Cortex of kidney (tissue), 1 donor: ENCODE measurements around the gene LTBR.
"Not testable (repeated sequence)": the region's sequence is repeated elsewhere in the genome, so short reads cannot be mapped to it uniquely, and the experiment has no call there.

ENCODE experiments used
- DNase-seq: peaks from one replicate; lab custom pipeline; 2025; lab: John Stamatoyannopoulos, UW

Gene LTBR

DNA sequence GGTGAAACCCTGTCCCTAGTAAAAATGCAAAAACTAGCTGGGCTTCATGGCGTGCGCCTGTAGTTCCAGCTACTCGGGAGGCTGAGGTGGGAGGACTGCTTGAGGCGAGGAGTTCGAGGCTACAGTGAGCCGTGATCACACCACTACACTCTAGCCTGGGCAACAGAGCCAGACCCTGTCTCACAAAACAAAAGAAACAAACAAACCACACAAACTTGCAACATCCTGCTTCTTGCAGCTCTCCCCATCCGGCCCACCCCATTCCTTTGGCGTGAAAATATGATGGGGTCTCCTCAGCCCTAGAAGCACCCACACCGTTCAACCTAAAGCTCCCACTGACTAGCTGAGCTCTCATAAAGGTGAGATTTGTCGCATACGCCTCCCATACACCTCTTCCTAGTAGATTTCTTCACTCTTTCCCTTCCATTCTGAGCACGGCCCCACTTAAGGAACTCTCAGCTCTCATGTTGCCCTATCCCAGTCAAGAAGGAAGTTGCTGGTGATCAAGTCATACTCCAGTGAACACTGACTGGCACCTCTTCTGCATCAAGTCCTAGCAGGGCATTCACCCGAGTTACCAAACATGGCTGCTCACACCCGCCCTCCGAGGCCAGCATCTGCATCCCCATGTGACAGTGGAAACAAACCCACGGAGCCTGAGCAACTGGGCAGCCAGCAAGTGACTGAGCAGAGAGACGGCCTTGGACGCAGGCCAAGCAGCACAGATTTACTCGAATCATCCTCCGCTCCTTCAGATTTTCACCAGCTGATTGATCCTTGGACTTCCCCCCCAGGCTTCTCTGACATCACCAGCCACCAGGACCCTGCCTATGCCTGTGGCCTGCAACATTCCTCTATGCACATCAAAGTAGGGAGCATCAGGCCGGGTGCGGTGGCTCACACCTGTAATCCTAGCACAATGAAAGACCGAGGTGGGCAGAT is 41.9 kb downstream of the LTBR start:
- DNase-seq, result no peak

DNA sequence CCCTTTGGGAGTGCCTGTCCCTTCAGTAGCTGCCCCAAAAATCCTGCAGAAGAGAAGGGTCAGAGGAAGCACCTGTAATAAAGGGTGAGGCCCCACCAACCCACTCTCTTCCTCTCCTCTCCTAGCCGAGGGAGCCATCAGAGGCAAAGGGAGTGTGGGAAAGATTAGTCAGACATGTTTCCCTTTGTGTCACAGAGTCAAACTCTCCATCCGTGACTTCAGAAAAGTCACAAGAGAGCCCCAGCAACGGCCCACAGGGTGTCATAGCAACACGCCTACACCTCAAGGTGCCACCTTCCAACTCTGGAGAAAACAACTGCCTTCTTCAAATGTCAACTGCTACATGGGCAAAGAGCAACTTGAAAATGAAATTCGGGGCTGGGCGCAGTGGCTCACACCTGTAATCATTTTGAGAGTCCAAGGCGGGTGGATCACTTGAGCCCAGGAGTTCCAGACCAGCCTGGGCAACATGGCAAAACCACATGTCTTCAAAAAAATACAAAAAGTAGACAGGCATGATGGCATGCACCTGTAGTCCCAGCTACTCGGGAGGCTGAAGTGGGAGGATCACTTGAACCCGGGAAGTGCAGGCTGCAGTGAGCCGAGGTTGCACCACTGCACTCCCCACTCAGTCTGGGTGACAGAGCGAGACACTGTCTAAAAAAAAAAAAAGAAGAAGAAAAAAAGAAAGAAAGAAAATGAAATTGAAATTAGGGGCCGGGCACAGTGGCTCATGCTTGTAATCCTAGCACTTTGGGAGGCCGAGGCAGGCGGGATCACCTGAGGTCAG is 43.1 kb downstream of the LTBR start:
- no peak for DNase-seq

DNA sequence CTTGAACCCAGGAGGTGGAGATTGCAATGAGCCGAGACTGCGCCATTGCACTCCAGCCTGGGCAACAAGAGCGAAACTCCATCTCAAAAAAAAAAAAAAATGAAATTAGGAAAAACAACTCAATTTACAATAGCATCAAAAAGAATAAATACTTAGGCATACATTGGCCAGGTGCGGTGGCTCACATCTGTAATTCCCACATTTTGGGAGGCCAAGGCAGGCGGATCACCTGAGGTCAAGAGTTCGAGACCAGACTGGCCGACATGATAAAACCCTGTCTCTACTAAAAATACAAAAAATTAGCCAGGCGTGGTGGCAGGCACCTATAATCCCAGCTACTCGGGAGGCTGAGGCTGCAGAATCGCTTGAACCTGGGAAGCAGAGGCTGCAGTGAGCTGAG is 43.8 kb downstream of the LTBR start:
- DNase-seq, result not testable (repeated sequence)

DNA sequence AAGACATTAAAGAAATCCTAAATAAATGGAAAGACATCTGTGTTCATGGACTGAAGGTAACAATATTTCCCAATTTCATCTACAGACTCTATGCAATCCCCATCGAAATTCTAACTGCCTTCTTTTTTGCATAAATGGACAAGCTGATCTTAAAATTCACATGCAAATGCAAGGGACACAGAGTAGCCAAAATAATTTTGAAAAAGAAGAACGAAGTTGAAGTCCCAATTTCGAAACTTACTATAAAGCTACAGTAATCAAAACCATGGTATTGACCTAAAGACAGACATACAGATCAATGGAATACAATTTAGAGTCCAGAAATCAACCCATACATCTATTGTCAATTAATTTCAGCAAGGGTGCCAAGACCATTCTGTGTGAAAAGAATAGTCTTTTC is 44.4 kb downstream of the LTBR start:
- no peak for DNase-seq

DNA sequence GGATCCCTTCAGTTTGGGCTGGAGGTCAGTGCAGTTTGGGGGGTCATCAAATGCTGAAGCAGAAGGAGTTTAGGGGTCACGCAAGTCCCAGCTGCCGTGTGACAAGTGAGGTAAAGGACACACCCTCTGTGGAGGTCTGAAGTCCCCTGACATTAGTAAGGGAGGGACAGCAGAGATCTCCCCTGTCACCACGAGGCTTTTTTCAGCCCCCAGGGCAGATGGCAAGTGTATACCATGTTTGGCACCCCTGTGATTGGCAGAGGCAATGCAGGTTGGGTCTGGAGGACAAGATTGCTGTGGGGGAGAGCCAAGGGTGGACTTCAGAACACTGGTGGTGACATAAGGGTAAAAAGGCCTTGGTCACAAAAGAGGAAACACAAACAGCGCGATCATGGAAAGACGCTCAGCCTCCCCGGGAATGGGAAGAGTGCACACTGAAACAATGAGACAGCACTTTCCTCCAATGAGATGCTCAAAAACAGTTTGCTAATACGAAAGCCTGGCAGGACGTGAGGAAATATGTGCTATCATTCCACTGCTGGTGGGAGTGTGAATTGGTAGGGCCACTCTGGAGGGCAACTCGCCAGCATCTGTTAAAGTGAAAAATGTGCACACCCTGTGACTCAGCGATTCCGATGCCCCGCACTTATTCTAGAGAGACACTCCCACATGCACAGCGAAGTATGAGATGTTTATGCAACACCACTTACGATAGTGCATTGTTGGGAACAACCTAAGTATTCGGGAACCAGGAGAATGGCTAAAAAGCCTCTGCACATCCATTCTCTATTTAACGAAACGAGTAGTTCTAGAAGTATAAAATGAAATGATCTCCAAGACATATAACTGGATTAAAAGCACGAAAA is 46.4 kb downstream of the LTBR start:
- no peak for DNase-seq

DNA sequence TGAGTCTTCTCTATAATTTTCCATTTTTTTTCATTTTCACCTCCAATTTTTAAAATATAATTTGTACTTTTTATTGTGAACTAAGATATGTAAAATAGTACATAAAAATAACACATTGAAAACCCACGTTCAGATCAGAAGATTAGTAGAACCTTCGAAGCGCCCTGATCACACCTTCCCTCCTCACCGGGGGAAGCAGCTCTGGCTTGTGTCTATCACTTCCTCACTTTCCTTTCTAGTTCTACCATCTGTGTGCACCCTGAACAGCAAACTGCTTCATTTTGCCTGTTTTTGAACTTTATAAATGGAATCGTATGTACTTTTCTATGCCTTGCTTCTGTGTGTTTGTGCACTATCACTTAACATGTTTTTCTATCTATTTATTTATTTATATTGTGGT is 49.0 kb downstream of the LTBR start:
- no peak for DNase-seq

DNA sequence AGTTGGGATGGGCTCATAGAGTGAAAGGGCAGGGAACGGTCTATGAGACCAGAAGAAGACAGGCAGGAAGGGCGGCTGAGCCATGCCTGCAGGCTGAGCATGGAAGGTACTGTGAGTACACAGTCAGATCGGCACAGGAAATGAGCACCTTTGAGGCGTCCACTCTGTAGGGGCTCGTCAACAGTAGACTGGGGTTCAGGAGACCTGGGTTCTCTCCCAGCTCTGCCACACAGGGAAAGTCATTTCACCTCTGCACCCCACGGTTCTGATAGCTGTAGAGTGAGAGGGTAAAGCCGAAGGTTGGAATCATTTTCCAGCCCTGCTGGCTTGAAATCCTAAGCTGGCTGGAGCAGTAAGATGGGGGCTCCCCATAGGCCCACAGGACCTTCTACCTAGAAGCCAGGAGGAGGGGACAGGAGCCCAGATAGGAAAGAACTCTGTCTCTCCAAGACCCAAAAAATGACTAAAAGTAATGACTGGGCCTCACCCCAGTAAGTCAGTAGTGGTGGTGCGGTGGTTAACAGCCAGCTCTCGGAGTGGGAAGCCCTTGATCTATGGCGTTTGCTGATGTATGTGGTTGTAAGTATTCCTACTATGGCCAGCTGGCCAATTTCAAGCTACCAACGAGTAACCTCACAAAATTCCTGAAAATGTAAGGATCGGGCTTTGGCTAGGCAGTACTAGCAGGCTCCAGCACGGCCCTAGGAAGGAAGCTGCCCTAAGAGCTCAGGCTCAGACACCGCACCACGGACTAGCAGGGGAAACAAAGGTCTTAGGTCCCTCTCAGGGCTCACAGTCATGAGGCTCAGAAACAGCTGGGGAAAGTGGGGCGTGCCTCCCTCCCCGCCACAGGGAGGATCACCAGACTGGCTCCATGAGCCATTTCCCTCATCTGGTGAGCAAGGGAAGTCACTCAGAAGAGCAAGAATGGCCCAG is 50.5 kb downstream of the LTBR start:
- no peak for DNase-seq

DNA sequence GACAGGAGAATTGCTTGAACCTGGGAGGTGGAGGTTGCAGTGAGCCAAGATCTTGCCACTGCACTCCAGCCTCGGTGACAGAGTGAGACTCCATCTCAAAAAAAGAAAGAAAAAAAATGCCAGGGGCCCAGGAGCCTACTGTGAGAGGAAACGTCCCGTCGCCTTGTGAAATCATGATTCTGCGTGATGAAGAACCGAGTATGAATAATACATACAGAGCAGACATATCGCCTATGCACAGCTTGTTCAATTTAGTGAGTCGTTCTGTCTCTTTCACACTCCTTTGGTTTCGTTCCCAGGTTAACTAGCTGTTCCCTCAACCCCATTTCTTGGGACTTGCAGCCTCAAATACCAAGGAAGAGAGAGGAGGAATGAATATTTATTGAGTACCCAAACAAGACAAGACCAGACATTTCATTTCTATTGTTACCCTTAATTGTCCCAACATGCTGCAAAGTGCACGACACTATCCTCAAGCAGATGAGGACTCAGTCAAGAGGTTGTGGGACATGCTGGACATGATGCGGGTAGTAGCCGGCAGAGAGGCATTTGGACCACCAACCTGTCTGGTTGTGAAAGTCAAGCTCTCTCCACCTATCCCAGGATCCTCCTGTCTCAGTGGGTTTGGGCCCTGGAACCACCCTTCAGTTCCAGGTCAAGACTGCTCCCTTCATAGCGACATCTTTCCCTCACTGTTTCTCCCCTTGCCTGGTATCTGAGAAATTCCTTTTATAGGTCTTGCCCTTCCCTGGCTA is 52.2 kb downstream of the LTBR start:
- DNase-seq, result no peak

DNA sequence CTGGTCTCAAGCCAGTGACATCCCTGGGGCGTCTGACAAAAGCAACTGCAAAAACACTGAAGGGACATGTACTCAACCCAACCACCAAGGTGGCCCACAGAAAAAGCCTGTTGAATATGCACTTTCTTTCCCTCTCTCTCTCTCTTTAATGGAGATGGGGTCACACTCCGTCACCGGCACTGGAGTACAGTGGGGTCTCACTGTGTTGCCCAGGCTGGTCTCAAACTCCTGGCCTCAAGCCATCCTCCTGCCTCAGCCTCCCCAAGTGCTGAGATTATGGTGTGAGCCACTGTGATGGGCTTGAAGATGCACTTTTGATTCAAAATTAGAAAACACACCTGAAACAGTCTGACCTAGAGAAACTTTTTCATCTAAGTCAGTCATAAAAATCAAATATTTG is 53.6 kb downstream of the LTBR start:
- DNase-seq, result no peak

DNA sequence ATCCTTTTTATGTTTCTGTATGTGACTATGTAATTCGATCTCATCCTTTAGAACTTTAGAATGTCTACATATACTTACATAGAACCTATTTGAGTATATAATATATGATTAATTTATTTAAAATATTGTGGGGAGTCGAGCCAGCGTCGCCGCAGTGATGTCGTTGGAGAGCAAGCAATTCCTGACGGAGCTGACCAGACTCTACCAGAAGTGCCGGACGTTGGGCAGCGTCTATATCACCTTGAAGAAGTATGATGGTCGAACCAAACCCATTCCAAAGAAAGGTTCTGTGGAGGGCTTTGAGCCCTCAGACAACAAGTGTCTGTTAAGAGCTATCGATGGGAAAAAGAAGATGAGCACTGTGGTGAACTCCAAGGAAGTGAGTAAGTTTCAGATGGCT is 54.4 kb downstream of the LTBR start:
- DNase-seq, result no peak

DNA sequence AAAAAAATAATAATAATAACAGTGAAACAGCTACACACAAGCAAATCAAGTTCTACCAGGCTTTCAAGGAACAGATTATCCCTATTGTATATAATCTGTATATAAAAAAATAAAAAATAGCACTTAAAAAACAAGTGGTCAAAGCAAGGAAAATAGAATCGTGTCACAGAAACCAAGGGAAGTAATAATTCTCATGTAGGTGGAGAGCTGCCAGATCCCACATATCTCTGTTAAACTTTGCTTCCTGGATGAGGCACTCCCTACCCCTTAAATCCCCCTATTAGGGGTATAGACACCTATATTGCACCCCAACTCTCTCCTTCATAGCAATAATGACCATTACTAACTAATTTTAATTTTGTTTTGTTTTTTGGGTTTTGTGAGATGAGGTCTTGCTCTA is 56.4 kb downstream of the LTBR start:
- DNase-seq, result no peak
